HG03354 (cell line): ENCODE measurements around the gene HS3ST4.
"Not testable (repeated sequence)": the region's sequence is repeated elsewhere in the genome, so short reads cannot be mapped to it uniquely, and the experiment has no call there.

Source experiments
- ATAC-seq: cut with Tn5 transposase; IDR thresholded peaks from one replicate; pipeline ENCODE4 v1.9.1; 2021; ENCODE audit warnings: mild to moderate bottlenecking; ENCODE audit not compliant: unreplicated experiment, poor library complexity, severe bottlenecking

HS3ST4 gene

GRCh38 chr16:26053889-26054288 lies 362.1 kb downstream of the HS3ST4 start:
- ATAC-seq: no peak

- ATAC-seq: no peak
Measured at GRCh38 chr16:26058326-26058725, 366.6 kb downstream of the HS3ST4 start.

- ATAC-seq: no peak
Measured at GRCh38 chr16:26070302-26071100, 378.7 kb downstream of the HS3ST4 start.

- no peak for ATAC-seq
Measured at GRCh38 chr16:26071101-26071866, 379.5 kb downstream of the HS3ST4 start.

- ATAC-seq: no peak
Measured at GRCh38 chr16:26078716-26079355, 387.1 kb downstream of the HS3ST4 start.

GRCh38 chr16:26087091-26087490 lies 395.3 kb downstream of the HS3ST4 start:
- ATAC-seq: no peak

- ATAC-seq: no peak
Measured at GRCh38 chr16:26091511-26091910, 399.8 kb downstream of the HS3ST4 start.

GRCh38 chr16:26098206-26098605 lies 406.4 kb downstream of the HS3ST4 start:
- not testable (repeated sequence) for ATAC-seq

GRCh38 chr16:26102369-26102768 lies 410.6 kb downstream of the HS3ST4 start:
- ATAC-seq: no peak

GRCh38 chr16:26108836-26109505 lies 417.2 kb downstream of the HS3ST4 start:
- no peak for ATAC-seq

- ATAC-seq: no peak
Measured at GRCh38 chr16:26111900-26112299, 420.1 kb downstream of the HS3ST4 start.

GRCh38 chr16:26118575-26118974 lies 426.8 kb downstream of the HS3ST4 start:
- ATAC-seq: no peak

GRCh38 chr16:26120729-26121128 lies 429.0 kb downstream of the HS3ST4 start:
- ATAC-seq: no peak

GRCh38 chr16:26128296-26128695 lies 436.5 kb downstream of the HS3ST4 start:
- no peak for ATAC-seq

GRCh38 chr16:26129997-26130396 lies 438.2 kb downstream of the HS3ST4 start:
- no peak for ATAC-seq

GRCh38 chr16:26133416-26134093 lies 441.8 kb downstream of the HS3ST4 start:
- no peak for ATAC-seq

GRCh38 chr16:26134588-26134987 lies 442.8 kb downstream of the HS3ST4 start:
- ATAC-seq: no peak

GRCh38 chr16:26137956-26138355 lies 446.2 kb downstream of the HS3ST4 start:
- ATAC-seq: no peak

GRCh38 chr16:26139091-26139490 lies 447.3 kb downstream of the HS3ST4 start:
- no peak for ATAC-seq

GRCh38 chr16:26139884-26140283 lies 448.1 kb downstream of the HS3ST4 start:
- no peak for ATAC-seq
